Measurements from ENCODE around the gene TOMM6. TPM values are rescaled to one million over a fixed set of nuclear protein-coding genes. Genes with fewer than 3 reads are reported as not detected.

The TOMM6 gene
- total RNA-seq, 1 experiment from 2014 or later = 125 TPM

DNA sequence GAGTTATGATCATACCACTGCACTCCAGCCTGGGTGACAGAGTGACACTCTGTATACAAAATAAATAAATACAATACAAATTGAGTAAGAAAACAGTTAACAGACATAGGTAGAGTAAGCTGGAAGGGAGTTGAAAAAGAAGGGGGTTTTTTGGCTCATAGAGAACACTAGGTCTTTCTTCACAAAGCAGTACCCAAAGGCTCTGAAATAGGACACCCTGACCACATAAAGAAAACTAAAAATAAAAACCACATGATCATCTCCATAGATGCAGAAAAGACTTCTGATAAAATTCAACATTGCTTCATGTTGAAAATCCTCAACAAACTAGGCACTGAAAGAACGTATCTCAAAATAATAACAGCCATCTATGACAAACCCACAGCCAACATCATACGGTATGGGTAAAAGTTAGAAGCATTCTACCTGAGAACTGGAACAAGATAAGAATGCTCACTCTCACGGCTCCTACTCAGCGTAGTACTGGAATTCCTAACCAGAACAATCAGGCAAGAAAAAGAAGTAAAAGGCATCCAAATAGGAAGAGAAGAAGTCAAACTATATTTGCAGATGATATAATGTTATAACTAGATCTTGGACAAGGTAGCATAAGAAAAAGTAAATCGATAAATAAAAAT, 48.6 kb downstream of the TOMM6 start:
- Histone ChIP-seq H3K27me3 (no peaks in the 10 kb centered on the region), H3K9me3 (no peaks in the 10 kb centered on the region), H3K36me3 (no peaks in the 10 kb centered on the region), H3K4me3 (no peak overlapping the region)
- DNase-seq = no peak

- DNase-seq = no peak
Observed at GRCh38 chr6:41836660-41837052, 49.2 kb downstream of the TOMM6 start.

More at GRCh38 chr6:41836660-41837052, 49.2 kb downstream of the TOMM6 start:
- H3K4me3 ChIP-seq = no peak overlapping the region
- H3K27me3 ChIP-seq = no peaks in the 10 kb centered on the region
- H3K36me3 ChIP-seq = no peaks in the 10 kb centered on the region
- no peaks in the 10 kb centered on the region for H3K9me3 ChIP-seq

Other genes starting within 250 kb of the TOMM6 start
- 0.53 TPM in 1 of 2 replicates, not detected in the other for gene FOXP4, start 241.3 kb upstream of the TOMM6 start, total RNA-seq (2014; rRNA removed; shearing (Covaris generic); ENCODE audit: low replicate concordance)
- gene MDFI, start 149.2 kb upstream of the TOMM6 start, total RNA-seq (2014; rRNA removed; shearing (Covaris generic); ENCODE audit: low replicate concordance) = not detected in 2 replicates
- 4.4 and 5.2 TPM in 2 replicates for gene TFEB, start 52.1 kb upstream of the TOMM6 start, total RNA-seq (2014; rRNA removed; shearing (Covaris generic); ENCODE audit: low replicate concordance)
- gene PGC, start 40.3 kb upstream of the TOMM6 start, total RNA-seq (2014; rRNA removed; shearing (Covaris generic); ENCODE audit: low replicate concordance) = not detected in 2 replicates
- gene FRS3, start 7.8 kb upstream of the TOMM6 start, total RNA-seq (2014; rRNA removed; shearing (Covaris generic); ENCODE audit: low replicate concordance) = 0.49 TPM in 1 of 2 replicates, not detected in the other
- gene PRICKLE4, start 6.9 kb upstream of the TOMM6 start, total RNA-seq (2014; rRNA removed; shearing (Covaris generic); ENCODE audit: low replicate concordance) = not detected in 2 replicates
- gene USP49, start 107.7 kb downstream of the TOMM6 start, total RNA-seq (2014; rRNA removed; shearing (Covaris generic); ENCODE audit: low replicate concordance) = 1.1 and 1.3 TPM in 2 replicates
- gene MED20, start 133.4 kb downstream of the TOMM6 start, total RNA-seq (2014; rRNA removed; shearing (Covaris generic); ENCODE audit: low replicate concordance) = 7.7 and 13.7 TPM in 2 replicates
- 34.0 and 64.8 TPM in 2 replicates for gene BYSL, start 133.8 kb downstream of the TOMM6 start, total RNA-seq (2014; rRNA removed; shearing (Covaris generic); ENCODE audit: low replicate concordance)
- gene CCND3, start 154.1 kb downstream of the TOMM6 start, total RNA-seq (2014; rRNA removed; shearing (Covaris generic); ENCODE audit: low replicate concordance) = 7.5 and 29.8 TPM in 2 replicates

Measured in MG63 (cell line).